Adrenal gland (tissue), 12 donors: Measurements from ENCODE around the gene P2RX2. TPM values are rescaled to one million over a fixed set of nuclear protein-coding genes. Genes with fewer than 3 reads are reported as not detected.
A peak's percentile ranks its signal among the peaks of the same experiment; 100 is the strongest.
"Not testable (repeated sequence)": the region's sequence is repeated elsewhere in the genome, so short reads cannot be mapped to it uniquely, and the experiment has no call there.

ENCODE experiments used
- DNase-seq, 7 donors: peaks; one replicate each; pipeline ENCODE4 v3.0.0-alpha.2; 2019 to 2020
- H3K27ac ChIP-seq, 5 donors: fragments of 200-600 bp; sonication (generic) in 4 of 5; 1 replicate in 3 of 5; 2 replicates in 2 of 5; pipeline versions ENCODE4 v1.5.1 to v1.8.0; 2016 to 2020; ENCODE audit warnings: mild to moderate bottlenecking in 1 of 5
- H3K27me3 ChIP-seq: fragments of 200-600 bp; 2 replicates; pipeline ENCODE4 v1.8.0; 2021
- H3K36me3 ChIP-seq, 2 donors: fragments of 200-600 bp; replicated peaks in 1 of 2; 1 replicate in 1 of 2; 2 replicates in 1 of 2; pipeline versions ENCODE4 v1.5.1 to v1.8.0; 2018 to 2022
- H3K4me1 ChIP-seq, 2 donors: fragments of 200-600 bp; replicated peaks in 1 of 2; 1 replicate in 1 of 2; 2 replicates in 1 of 2; pipeline versions ENCODE4 v1.5.1 to v1.8.0; 2018 to 2021
- H3K4me3 ChIP-seq, 4 donors: fragments of 200-600 bp; sonication (generic) in 3 of 4; one replicate each; pipeline ENCODE4 v1.5.1; 2016 to 2018
- H3K9me3 ChIP-seq, 3 donors: fragments of 200-600 bp; sonication (generic) in 1 of 3; replicated peaks in 1 of 3; 1 replicate in 2 of 3; 2 replicates in 1 of 3; pipeline versions ENCODE4 v1.5.1 to v1.8.0; 2016 to 2021
- POLR2A ChIP-seq, 2 donors: fragments of 450-650 bp; IDR thresholded peaks; one replicate each; pipeline ENCODE4 v1.6.1; 2017; ENCODE audit warnings: antibody characterized with exemption in 2 of 2, mild to moderate bottlenecking in 2 of 2, moderate library complexity in 1 of 2
- WGBS, 4 donors: extraction: QIAGEN DNeasy Blood & Tissue Kit in 2 of 4; methylation state at CpG; one replicate each; pipeline versions ENCODE4 v1.1.5 to v1.1.7; 2013 to 2017; 5-methylcytosine and 5-hydroxymethylcytosine counted together
- intact Hi-C, 2 donors: fragments of 100-400 bp; cut with DNase I; formaldehyde crosslinking; loops; one replicate each; pipeline versions ENCODE4 v1.14.1 to v1.15.0; 2022 to 2023
- polyA plus RNA-seq, 3 donors: library from polyadenylated mRNA; stranded (reverse); fragments of 200-250 nt in 2 of 3; fragments of 350-450 nt in 1 of 3; fragmentation: Illumina TruSeq in 1 of 3; extraction: RNeasy Lipid Tissue Mini Kit (QIAGEN cat#74804) in 1 of 3; gene quantifications; one replicate each; pipeline ENCODE4 v1.2.3, GENCODE V29; 2013 to 2014
- total RNA-seq, 9 donors: library from RNA; depleted of rRNA in 4 of 9; stranded (reverse); fragments of >200 nt in 4 of 9; fragments of 120-200 nt in 1 of 9; fragmentation: NEBNext Ultra II Directional in 1 of 9; extraction: Animal tissue kit (Norgen Biotek cat#: 25700) in 1 of 9; gene quantifications; one replicate each; pipeline versions ENCODE4 v1.1.0 to v1.2.4, GENCODE V29; 2013 to 2023
- TF ChIP-seq, protein P1 (sequence below), 6 experiments: fragments of 450-650 bp in 4 of 6; fragments of 200-600 bp in 2 of 6; sonication (generic) in 1 of 6; IDR thresholded peaks; 1 replicate in 5 of 6; 2 replicates in 1 of 6; pipeline versions ENCODE4 v1.5.1 to v1.8.0; 2016 to 2021; ENCODE audit warnings: antibody characterized with exemption in 6 of 6, mild to moderate bottlenecking in 2 of 6, moderate library complexity in 1 of 6
- donor health status: healthy with polysubstance abuse.
- donor health status: Bipolar disorder and iron deficiency.
- donor health status: DM: yes; HTN: yes; CAD: no.
- donor health status: DM: no; HTN: no; CAD: no.
- donor health status: DM: no; HTN: no; CAD: no.
- donor health status: DM: yes; HTN: yes; CAD: no.

The P2RX2 gene
- total and polyA plus RNA-seq, 12 donors: 0.11 to 1.9 (median 0.44) TPM; not detected in 9

GRCh38 chr12:132595183-132595582 lies 23.4 kb upstream of the P2RX2 start:
- no peaks in the 10 kb centered on the region for H3K27me3 ChIP-seq
- no peak for DNase-seq
- H3K27ac ChIP-seq: no peak overlapping the region
- H3K9me3 ChIP-seq: no peaks in the 10 kb centered on the region
- no peak overlapping the region for H3K4me3 ChIP-seq
- no peak for TF ChIP-seq POLR2A (IDR thresholded peaks at IDR 0.05)
- TF ChIP-seq, protein P1, sequence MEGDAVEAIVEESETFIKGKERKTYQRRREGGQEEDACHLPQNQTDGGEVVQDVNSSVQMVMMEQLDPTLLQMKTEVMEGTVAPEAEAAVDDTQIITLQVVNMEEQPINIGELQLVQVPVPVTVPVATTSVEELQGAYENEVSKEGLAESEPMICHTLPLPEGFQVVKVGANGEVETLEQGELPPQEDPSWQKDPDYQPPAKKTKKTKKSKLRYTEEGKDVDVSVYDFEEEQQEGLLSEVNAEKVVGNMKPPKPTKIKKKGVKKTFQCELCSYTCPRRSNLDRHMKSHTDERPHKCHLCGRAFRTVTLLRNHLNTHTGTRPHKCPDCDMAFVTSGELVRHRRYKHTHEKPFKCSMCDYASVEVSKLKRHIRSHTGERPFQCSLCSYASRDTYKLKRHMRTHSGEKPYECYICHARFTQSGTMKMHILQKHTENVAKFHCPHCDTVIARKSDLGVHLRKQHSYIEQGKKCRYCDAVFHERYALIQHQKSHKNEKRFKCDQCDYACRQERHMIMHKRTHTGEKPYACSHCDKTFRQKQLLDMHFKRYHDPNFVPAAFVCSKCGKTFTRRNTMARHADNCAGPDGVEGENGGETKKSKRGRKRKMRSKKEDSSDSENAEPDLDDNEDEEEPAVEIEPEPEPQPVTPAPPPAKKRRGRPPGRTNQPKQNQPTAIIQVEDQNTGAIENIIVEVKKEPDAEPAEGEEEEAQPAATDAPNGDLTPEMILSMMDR (IDR thresholded peaks at IDR 0.05): no peak
- peaks cover 0 to 5% of the 10 kb centered on the region in 2 donors for H3K4me1 ChIP-seq
- intact Hi-C loops: no loop called here
- WGBS, 4 donors: 74 to 79% (median 76%) methylated on average over 10 to 11 of the region's 11 CpGs
- H3K36me3 ChIP-seq: no peaks in the 10 kb centered on the region

GRCh38 chr12:132596016-132596415 lies 22.6 kb upstream of the P2RX2 start:
- DNase-seq: peak in 5 of 7 donors; percentile 38 to 72 (median 55)
- Histone ChIP-seq H3K27me3 (peaks cover 2% of the 10 kb centered on the region), H3K4me1 (peaks cover 0 to 10% of the 10 kb centered on the region in 2 donors), H3K36me3 (no peaks in the 10 kb centered on the region), H3K27ac (no peak overlapping the region), H3K4me3 (no peak overlapping the region), H3K9me3 (no peaks in the 10 kb centered on the region)
- TF ChIP-seq, protein P1 (IDR thresholded peaks at IDR 0.05): no peak
- no peak for TF ChIP-seq POLR2A (IDR thresholded peaks at IDR 0.05)
- intact Hi-C loops: no loop called here
- 43 to 60% (median 57%) methylated on average over 4 to 18 of the region's 18 CpGs for WGBS, 4 donors

DNA sequence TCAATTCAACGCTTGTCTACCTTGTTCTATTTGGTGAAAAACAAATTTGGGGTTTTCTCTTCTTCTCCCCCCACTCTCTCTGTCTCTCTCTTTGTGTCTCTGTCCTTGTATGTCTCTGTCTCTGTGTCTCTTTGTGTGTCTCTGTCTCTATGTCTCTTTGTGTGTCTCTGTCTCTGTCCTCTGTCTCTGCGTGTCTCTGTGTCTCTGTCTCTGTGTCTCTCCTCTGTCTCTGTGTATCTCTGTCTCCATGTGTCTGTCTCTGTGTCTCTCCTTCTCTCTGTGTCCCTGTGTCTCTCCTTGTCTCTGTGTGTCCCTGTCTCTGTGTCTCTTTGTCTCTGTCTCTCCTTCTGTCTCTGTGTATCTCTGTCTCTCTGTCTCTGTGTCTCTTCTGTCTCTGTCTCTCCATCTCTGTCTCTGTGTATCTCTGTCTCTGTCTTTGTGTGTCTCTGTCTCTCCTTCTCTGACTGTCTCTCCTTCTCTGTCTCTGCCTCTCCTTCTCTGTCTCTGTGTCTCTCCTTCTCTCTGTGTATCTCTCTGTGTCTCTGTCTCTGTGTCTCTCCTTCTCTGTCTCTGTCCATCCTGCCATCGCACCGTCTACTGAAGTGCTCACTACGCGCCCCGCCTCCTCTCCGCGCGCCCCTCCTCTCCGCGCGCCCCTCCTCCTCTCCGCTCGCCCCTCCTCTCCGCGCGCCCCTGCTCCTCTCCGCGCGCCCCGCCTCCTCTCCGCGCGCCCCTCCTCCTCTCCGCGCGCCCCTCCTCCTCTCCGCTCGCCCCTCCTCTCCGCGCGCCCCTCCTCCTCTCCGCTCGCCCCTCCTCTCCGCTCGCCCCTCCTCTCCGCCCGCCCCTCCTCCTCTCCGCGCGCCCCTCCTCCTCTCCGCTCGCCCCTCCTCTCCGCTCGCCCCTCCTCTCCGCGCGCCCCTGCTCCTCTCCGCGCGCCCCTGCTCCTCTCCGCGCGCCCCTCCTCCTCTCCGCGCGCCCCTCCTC lies 21.0 kb upstream of the P2RX2 start:
- 3 to 8% (median 6%) methylated on average over 14 to 53 of the region's 58 CpGs for WGBS, 4 donors
- no peak overlapping the region for H3K27ac ChIP-seq
- intact Hi-C loops: no loop called here

GRCh38 chr12:132599502-132599901 lies 19.1 kb upstream of the P2RX2 start:
- WGBS, 4 donors: 70 to 83% (median 75%) methylated on average over 6 of the region's 6 CpGs
- DNase-seq, H3K9me3 ChIP-seq, intact Hi-C loops, H3K27ac ChIP-seq, H3K36me3 ChIP-seq, H3K4me1 ChIP-seq, H3K4me3 ChIP-seq: not testable (repeated sequence)
- H3K27me3 ChIP-seq: peaks cover 19% of the 10 kb centered on the region

More for the DNA sequence above, 21.0 kb upstream of the P2RX2 start:
- Histone ChIP-seq H3K4me3 (no peak overlapping the region), H3K27me3 (peaks cover 4% of the 10 kb centered on the region), H3K4me1 (peaks cover 0 to 11% of the 10 kb centered on the region in 2 donors), H3K36me3 (no peaks in the 10 kb centered on the region), H3K9me3 (no peaks in the 10 kb centered on the region)
- TF ChIP-seq, protein P1 (IDR thresholded peaks at IDR 0.05): no peak
- no peak for TF ChIP-seq POLR2A (IDR thresholded peaks at IDR 0.05)
- DNase-seq: peak in 1 of 7 donors; percentile 34
